K562 (cell line): ENCODE results near the gene TAX1BP1. TPM values are rescaled to one million over a fixed set of nuclear protein-coding genes. Genes with fewer than 3 reads are reported as not detected.

Source experiments
- ATAC-seq: fragments of 200-7000 bp; cut with Tn5 transposase; 3 replicates; pipeline ENCODE4 v1.9.1; 2020; ENCODE audit warnings: moderate library complexity
- BruUV-seq: library from RNA; stranded (reverse); fragments of 400-500 nt; replicated peaks from 2 replicates; lab custom pipeline; 2021; lab: Mats Ljungman, UMichigan
- CTCF ChIA-PET: fragments of 300-600 bp; formaldehyde crosslinking; extraction: SDS; loops from one replicate; lab custom pipeline; 2021; ENCODE audit warnings: low intra/inter-chr PET ratio; lab: Yijun Ruan, JAX
- POLR2A ChIA-PET: fragments of 300-600, 350-650 bp; sonication (Branson Sonifier 250); formaldehyde crosslinking; extraction: SDS; loops from one replicate; lab custom pipeline; 2021; ENCODE audit warnings: antibody characterized with exemption, inconsistent platforms; lab: Yijun Ruan, JAX
- DNase-seq, 4 experiments: peaks; one replicate each; pipeline versions ENCODE4 v3.0.0 to v3.0.0-alpha.2; 2011 to 2018; ENCODE audit warnings: low spot score in 3 of 4, mixed read lengths in 3 of 4; ENCODE audit errors: extremely low read depth in 1 of 4
- FAIRE-seq: peaks from 2 replicates; lab custom pipeline; 2011; peaks lifted over from hg19 to GRCh38; lab: Jason Lieb, UNC
- H2AFZ ChIP-seq: 2 replicates; pipeline ENCODE4 v1.6.0; 2011; ENCODE audit warnings: low read depth, low read length, control low read depth, inconsistent platforms
- H3K27ac ChIP-seq: fragments of 200-600 bp; 3 replicates; pipeline ENCODE4 v1.8.0; 2011; ENCODE audit warnings: low read depth, mild to moderate bottlenecking, control low read depth, inconsistent platforms, low read length, moderate library complexity, mixed read lengths; ENCODE audit errors: extremely low read depth
- H3K27me3 ChIP-seq, 2 experiments: fragments of 300-600 bp in 1 of 2; 2 replicates in 1 of 2; 3 replicates in 1 of 2; pipeline versions ENCODE4 v1.6.0 to v1.8.0; 2011; ENCODE audit warnings: inconsistent platforms in 2 of 2, low read length in 2 of 2, mild to moderate bottlenecking in 1 of 2, mixed read lengths in 1 of 2, moderate library complexity in 1 of 2; ENCODE audit not compliant: control insufficient read depth in 2 of 2, insufficient read depth in 2 of 2
- H3K36me3 ChIP-seq: fragments of 300-600 bp; 3 replicates; pipeline ENCODE4 v1.8.0; 2011; ENCODE audit warnings: mild to moderate bottlenecking, low read length, inconsistent platforms; ENCODE audit not compliant: control insufficient read depth, insufficient read depth
- H3K4me1 ChIP-seq, 2 experiments: fragments of 200-600 bp in 1 of 2; replicated peaks in 1 of 2; 2 replicates in 1 of 2; 3 replicates in 1 of 2; pipeline versions ENCODE4 v1.5.1 to v1.8.0; 2011; ENCODE audit warnings: inconsistent platforms in 2 of 2, low read length in 2 of 2, mild to moderate bottlenecking in 1 of 2, mixed read lengths in 1 of 2, moderate library complexity in 1 of 2; ENCODE audit not compliant: control insufficient read depth in 2 of 2, insufficient read depth in 2 of 2
- H3K4me2 ChIP-seq: 2 replicates; pipeline ENCODE4 v1.6.1; 2011; ENCODE audit warnings: low read length, control low read depth, inconsistent platforms, mixed read lengths; ENCODE audit not compliant: insufficient read depth
- H3K4me3 ChIP-seq: fragments of 200-600 bp; sonication (generic), shearing (Covaris generic); 2 replicates; pipeline ENCODE4 v1.5.1; 2016; ENCODE audit warnings: control low read depth, inconsistent platforms
- H3K79me2 ChIP-seq: fragments of 200-600 bp; 3 replicates; pipeline ENCODE4 v1.8.0; 2011; ENCODE audit warnings: low read length, inconsistent platforms; ENCODE audit not compliant: control insufficient read depth, insufficient read depth
- H3K9ac ChIP-seq, 2 experiments: 2 replicates each; pipeline versions ENCODE4 v1.6.0 to v1.6.1; 2011; ENCODE audit warnings: low read depth in 2 of 2, low read length in 2 of 2, control low read depth in 1 of 2, inconsistent platforms in 1 of 2, mild to moderate bottlenecking in 1 of 2, mixed read lengths in 1 of 2; ENCODE audit not compliant: insufficient read depth in 1 of 2
- H3K9me1 ChIP-seq: one replicate; pipeline ENCODE4 v1.6.0; 2011; ENCODE audit warnings: inconsistent platforms, mild to moderate bottlenecking, low read length, moderate library complexity; ENCODE audit not compliant: control insufficient read depth, insufficient read depth
- H3K9me3 ChIP-seq: replicated peaks from 2 replicates; pipeline ENCODE4 v1.5.1; 2011; ENCODE audit warnings: low read depth, low read length, inconsistent platforms; ENCODE audit not compliant: control insufficient read depth, insufficient read depth
- H4K20me1 ChIP-seq: replicated peaks from 2 replicates; pipeline ENCODE4 v1.6.1; 2011; ENCODE audit warnings: low read length, inconsistent platforms, mixed read lengths; ENCODE audit not compliant: control insufficient read depth, insufficient read depth
- HNRNPL ChIP-seq: fragments of 200-400 bp; formaldehyde crosslinking; IDR thresholded peaks from 2 replicates; pipeline ENCODE4 v1.6.1; 2017; ENCODE audit warnings: low read depth, mild to moderate bottlenecking, low read length
- NCOA2 ChIP-seq, 2 experiments: fragments of 450-650 bp; IDR thresholded peaks; 2 replicates each; pipeline ENCODE4 v1.6.1; 2018; ENCODE audit warnings: mild to moderate bottlenecking in 2 of 2, moderate library complexity in 1 of 2; ENCODE audit not compliant: partially characterized antibody in 2 of 2
- NRF1 ChIP-seq, 2 experiments: fragments of 450-650 bp; IDR thresholded peaks in 1 of 2; conservative IDR thresholded peaks in 1 of 2; 2 replicates each; pipeline ENCODE4 v1.6.1; 2014; ENCODE audit warnings: mild to moderate bottlenecking in 2 of 2
- RAD21 ChIP-seq, 2 experiments: fragments of 250-450 bp in 1 of 2; fragments of 450-650 bp in 1 of 2; sonication (Bioruptor Pico) in 1 of 2; formaldehyde crosslinking in 1 of 2; IDR thresholded peaks in 1 of 2; conservative IDR thresholded peaks in 1 of 2; 2 replicates each; pipeline versions ENCODE4 v1.4.0 to v1.8.0; 2020 to 2022; ENCODE audit warnings: mild to moderate bottlenecking in 2 of 2, moderate library complexity in 1 of 2
- WGBS: fragments of 100-300 bp; shearing (Covaris generic); methylation state at CpG from one replicate; pipeline ENCODE4 v1.1.6; 2016; ENCODE audit warnings: low coverage, mixed read lengths; ENCODE audit not compliant: insufficient coverage; ENCODE audit errors: missing lambda C conversion rate; 5-methylcytosine and 5-hydroxymethylcytosine counted together
- in situ Hi-C: fragments of 300-500 bp; cut with MboI; formaldehyde crosslinking; loops from 4 replicates; pipeline ENCODE4 v1.15.0; 2018; ENCODE audit warnings: inconsistent platforms, mixed read lengths
- intact Hi-C: fragments of 100-400 bp; cut with micrococcal nuclease; formaldehyde crosslinking; loops from 2 replicates; pipeline ENCODE4 v1.14.2; 2022
- polyA plus RNA-seq, 8 experiments: library from polyadenylated mRNA; depleted of rRNA in 4 of 8; stranded (reverse) in 5 of 8; unstranded in 3 of 8; fragments of >200 nt; fragmentation: Nextera tagmentation in 2 of 8; fragmentation: Illumina TruSeq in 1 of 8; extraction: Ambion mirVana in 2 of 8; extraction: Trizol in 1 of 8; gene quantifications; 2 replicates each; pipeline versions ENCODE4 v1.2.1 to v1.2.3, GENCODE V29; 2011 to 2014; ENCODE audit warnings: inconsistent platforms in 1 of 8, missing spikeins in 1 of 8
- total RNA-seq, 7 experiments: library from RNA; depleted of rRNA in 6 of 7; stranded (reverse); fragments of >200 nt in 6 of 7; fragmentation: Illumina TruSeq in 2 of 7; extraction: Trizol in 2 of 7; gene quantifications; 2 replicates each; pipeline versions ENCODE4 v1.2.1 to v1.2.3, GENCODE V29; 2011 to 2021; ENCODE audit warnings: low replicate concordance in 1 of 7
- TF ChIP-seq, protein P1 (sequence below), 3 experiments: IDR thresholded peaks in 2 of 3; conservative IDR thresholded peaks in 1 of 3; 2 replicates each; pipeline ENCODE4 v1.5.1; 2011 to 2012; ENCODE audit warnings: low read length in 3 of 3, mild to moderate bottlenecking in 3 of 3, control low read depth in 2 of 3, improper control_type of control experiment in 1 of 3, inconsistent platforms in 1 of 3, low read depth in 1 of 3, mixed read lengths in 1 of 3, moderate library complexity in 1 of 3; ENCODE audit not compliant: insufficient read depth in 2 of 3

TAX1BP1 gene
- total and polyA plus RNA-seq, 9 of the 15 experiments (the other 6 are each of a cell fraction or from before 2014, with no cell fraction given) = 49.0 to 119 (median 75.9) TPM

DNA sequence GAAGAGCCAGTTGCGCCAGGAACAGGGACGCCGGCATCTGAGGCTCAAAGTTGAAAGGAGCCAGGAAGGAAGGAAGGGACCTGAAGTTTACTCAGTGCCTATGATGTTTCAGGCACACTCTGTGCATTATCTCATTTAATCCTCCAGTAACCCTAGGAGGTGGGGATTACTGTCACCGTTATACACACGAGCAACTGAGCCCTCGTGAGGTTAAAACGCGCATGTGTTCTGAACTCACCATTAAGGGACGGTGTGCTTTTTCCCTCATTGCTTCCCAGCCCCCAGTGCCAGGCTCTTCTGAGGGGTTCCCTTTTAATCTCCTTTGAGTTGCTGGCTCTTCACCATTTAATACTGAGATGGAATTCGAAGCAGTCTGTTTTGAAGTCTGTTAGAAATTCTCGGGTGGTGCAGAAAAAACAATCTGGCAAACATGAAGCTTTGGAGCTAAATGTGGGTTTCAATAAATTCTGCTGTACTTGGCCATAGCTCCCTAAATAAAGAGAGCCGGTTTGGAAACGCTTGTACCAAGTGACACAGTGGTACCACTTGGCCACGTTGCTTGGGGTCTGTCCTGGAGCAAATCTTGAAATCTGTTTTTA lies 102.2 kb downstream of the TAX1BP1 start:
- no peak overlapping the region for H3K9ac ChIP-seq
- intact Hi-C loops = no loop called here
- no peaks in the 10 kb centered on the region for H3K79me2 ChIP-seq
- no peaks in the 10 kb centered on the region for H3K9me1 ChIP-seq
- ChIA-PET POLR2A (interaction anchor here (0.9 kb wide), 1 partner anchor 9 kb away, joined by 3 read pairs; no protein-coding TSS in a partner anchor), CTCF (no interaction called here)
- no peak for TF ChIP-seq HNRNPL
- peak in 1 of 2 experiments; percentile 54; a peak in 2 of 4 replicates for TF ChIP-seq RAD21 (CRISPR knock-in tag; conservative IDR thresholded peaks at IDR 0.05 in 1 of 2, IDR thresholded peaks at IDR 0.05 in 1 of 2)
- TF ChIP-seq, protein P1, sequence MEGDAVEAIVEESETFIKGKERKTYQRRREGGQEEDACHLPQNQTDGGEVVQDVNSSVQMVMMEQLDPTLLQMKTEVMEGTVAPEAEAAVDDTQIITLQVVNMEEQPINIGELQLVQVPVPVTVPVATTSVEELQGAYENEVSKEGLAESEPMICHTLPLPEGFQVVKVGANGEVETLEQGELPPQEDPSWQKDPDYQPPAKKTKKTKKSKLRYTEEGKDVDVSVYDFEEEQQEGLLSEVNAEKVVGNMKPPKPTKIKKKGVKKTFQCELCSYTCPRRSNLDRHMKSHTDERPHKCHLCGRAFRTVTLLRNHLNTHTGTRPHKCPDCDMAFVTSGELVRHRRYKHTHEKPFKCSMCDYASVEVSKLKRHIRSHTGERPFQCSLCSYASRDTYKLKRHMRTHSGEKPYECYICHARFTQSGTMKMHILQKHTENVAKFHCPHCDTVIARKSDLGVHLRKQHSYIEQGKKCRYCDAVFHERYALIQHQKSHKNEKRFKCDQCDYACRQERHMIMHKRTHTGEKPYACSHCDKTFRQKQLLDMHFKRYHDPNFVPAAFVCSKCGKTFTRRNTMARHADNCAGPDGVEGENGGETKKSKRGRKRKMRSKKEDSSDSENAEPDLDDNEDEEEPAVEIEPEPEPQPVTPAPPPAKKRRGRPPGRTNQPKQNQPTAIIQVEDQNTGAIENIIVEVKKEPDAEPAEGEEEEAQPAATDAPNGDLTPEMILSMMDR (IDR thresholded peaks at IDR 0.05 in 2 of 3, conservative IDR thresholded peaks at IDR 0.05 in 1 of 3; ENCODE audit: insufficient read depth in 2 of 3, low read depth in 1 of 3, low read length in 3 of 3) = peak; percentile 16 to 27 (median 19); a peak in 2 of 6 replicates
- peak in 1 of 2 experiments; percentile 86 for TF ChIP-seq NCOA2 (IDR thresholded peaks at IDR 0.05; ENCODE audit: partially characterized antibody in 2 of 2)
- TF ChIP-seq NRF1 (conservative IDR thresholded peaks at IDR 0.05 in 1 of 2, IDR thresholded peaks at IDR 0.05 in 1 of 2) = peak; percentile 15 to 30; a peak in 1 of 4 replicates
- no peak overlapping the region for H3K27ac ChIP-seq
- H4K20me1 ChIP-seq = no peaks in the 10 kb centered on the region
- no peaks in the 10 kb centered on the region for H3K9me3 ChIP-seq
- no peak overlapping the region for H3K4me2 ChIP-seq
- ATAC-seq = peak; percentile 80
- FAIRE-seq = no peak
- no peak overlapping the region for H2AFZ ChIP-seq
- BruUV-seq = no TSS peak
- H3K4me1 ChIP-seq = no peaks in the 10 kb centered on the region
- H3K4me3 ChIP-seq = no peak overlapping the region
- DNase-seq = peak; percentile 38 to 45 (median 42)
- in situ Hi-C loops = no loop called here
- WGBS = 17% methylated on average over 14 of the region's 14 CpGs
- H3K36me3 ChIP-seq = no peaks in the 10 kb centered on the region
- peaks cover 53 to 75% of the 10 kb centered on the region in 2 experiments for H3K27me3 ChIP-seq
